NCI-H146 (cell line): ENCODE measurements around the gene SLC36A1.

Experiments
- DNase-seq: peaks from one replicate; lab custom pipeline; 2025; lab: John Stamatoyannopoulos, UW

Gene SLC36A1

DNA sequence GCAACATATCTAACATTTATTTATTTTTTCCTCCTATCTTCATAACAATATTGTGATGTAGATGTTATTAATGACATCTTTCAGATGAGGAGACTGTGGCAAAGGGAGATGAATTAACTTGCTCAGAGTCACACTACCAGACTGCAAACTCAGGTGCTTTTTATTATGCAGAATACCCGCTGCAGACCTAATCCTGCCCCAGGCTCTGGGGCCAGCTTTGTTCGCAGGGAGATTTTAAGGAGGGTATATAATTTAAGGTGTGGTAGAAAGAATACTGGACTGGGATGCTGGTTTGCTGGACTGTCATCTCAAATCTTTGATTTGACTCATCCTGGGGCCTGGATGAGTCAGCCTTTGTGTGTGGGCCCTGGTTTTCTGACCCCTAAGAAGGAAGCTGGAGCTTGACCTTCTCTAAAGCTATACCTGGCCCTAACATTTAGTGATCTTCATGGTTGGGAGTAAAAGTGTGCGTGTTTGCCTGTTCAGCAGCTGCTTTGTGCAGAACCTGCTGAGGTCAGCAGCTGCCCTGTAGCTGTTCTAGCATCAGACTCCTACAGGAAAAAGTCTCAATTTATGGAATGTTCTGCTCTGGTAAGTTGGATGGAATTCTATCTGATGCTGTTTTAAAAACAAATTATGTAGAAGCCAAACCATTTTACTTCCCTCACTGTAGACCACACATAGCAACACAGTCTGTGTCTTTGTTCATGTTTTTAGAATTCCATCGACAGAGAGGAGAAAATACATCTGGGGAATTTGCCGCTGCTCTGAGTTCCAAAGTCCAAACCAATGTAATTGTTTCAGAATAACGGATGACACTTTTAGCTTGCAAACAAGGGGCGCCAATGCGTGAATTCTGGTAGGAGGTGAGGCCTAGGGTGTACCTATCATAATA is 4.5 kb downstream of the SLC36A1 start:
- no peak for DNase-seq

DNA sequence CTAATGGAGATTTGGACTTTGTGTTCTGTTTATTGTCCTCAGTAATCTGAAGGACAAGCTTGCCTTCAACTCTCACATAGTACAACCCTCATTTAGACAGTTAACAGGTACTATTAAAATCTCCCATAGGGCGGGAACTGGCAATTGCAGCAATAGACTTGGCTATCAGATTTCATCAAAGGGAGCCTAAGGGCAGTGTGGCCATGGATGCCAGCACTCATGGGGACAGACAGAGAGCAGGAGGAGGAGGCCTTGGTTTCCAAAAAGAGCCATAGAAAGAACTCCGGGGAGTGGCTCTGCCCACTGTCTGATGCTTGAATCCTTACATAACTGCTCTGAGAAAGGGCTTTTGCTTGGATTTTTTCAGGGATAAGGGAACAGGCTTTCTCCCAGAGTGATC is 6.8 kb downstream of the SLC36A1 start:
- DNase-seq: peak; percentile 26

DNA sequence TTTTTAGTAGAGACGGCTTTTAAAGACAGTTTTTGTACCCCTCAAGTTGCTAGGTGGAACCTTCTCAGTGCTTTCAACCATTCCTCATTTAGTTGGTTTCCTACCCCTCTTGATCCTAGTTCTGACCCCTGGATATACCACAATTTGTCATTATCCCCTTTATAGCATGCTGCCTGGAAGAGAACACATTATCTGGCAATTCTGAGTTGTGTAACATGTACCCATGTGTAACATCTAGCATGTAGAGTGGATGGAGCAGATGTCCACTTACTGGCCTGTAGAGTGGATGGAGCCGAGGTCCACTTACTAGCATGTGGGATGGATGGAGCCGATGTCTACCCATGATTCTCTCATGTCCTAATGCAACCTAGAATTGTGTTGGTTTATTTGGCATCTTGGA is 7.5 kb downstream of the SLC36A1 start:
- no peak for DNase-seq

DNA sequence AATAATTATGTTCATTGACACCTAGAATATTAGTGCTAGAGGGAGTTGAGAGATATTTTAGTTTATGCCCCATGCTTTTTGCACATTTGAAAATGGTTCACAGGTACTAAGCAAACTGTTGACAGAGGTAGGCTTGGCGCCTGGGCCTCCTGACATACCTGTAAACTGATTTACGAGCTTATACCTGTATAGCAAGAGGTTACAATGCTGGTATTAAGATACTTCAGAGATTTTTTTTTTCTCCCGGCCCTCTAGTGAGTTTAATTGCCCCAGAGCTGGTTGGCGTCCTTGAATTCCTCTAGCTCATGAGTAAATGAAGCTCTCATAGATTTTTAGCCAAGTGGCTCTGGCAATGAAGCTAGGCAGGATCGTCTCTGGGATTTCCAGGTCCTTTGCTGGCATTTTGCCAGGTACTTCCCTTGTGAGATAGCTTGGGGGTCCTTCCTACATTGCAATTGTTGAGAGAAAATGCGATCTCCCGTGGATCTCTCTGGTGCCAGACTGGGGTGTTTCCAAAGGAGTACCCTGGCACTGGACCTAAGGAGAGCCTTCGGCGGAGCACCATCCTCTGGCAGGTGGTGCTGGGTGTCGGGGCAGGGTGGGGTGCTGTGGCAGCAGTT is 9.0 kb downstream of the SLC36A1 start:
- no peak for DNase-seq

- no peak for DNase-seq
These were observed 10.9 kb downstream of the SLC36A1 start for GRCh38 chr5:151458314-151458713.

- DNase-seq: no peak
These were observed 12.4 kb downstream of the SLC36A1 start for GRCh38 chr5:151459680-151460324.

DNA sequence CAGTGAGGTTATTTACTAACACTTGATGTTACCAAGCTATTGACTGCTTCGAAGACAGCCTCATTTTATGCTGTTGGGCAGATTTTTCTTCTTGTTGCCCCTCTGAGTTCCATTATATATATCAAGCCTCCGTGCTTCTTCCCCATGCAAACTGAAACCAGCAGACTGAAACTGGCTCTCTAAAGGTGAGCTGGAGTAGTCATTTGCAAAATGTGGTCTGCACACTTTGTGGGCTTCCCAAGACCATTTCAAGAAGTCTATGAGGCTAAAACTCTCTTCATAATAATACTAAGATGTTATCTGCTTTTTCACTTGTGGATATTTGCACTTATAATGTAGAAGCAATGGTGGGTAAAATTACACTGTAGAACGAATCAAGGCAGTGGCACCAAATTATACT is 13.9 kb downstream of the SLC36A1 start:
- no peak for DNase-seq

DNA sequence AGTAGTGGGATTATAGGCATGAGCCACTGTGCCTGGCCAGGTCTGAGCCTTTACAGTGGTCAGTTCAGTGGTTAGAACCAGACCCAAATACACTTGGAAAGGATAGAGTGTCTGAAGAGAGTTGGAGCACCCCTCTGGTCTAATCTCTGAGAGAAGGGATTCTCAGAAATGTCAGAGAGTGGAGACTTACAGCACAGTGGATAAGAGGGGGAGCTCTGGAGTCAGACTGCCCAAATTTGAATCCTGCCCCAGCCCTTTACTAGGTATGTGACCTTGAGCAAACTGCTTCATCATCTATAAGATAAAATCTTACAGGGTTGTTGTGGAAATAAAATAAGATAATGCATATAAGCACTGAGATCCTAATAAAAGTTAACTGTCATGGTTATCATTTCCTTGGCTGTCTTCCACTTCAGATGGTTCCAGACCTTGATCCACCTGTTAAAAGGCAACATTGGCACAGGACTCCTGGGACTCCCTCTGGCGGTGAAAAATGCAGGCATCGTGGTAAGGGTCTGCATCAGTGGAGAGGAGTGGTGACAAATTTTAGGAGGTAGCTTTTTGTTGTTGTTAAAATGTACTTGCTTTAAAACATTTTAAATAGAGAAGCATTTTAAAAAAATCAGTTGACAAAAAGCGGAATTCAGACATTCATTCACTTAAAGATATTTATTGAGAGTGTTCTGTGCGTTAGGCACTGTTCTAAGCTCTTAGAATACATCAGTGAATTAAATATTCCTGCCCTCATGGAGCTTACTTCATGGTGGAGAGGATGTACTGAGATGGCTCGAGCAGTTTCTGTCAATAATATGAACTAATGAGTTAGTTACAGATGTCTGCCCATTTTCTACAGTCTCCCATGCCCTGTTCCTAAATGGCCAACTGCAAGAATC is 16.0 kb downstream of the SLC36A1 start:
- DNase-seq: no peak

DNA sequence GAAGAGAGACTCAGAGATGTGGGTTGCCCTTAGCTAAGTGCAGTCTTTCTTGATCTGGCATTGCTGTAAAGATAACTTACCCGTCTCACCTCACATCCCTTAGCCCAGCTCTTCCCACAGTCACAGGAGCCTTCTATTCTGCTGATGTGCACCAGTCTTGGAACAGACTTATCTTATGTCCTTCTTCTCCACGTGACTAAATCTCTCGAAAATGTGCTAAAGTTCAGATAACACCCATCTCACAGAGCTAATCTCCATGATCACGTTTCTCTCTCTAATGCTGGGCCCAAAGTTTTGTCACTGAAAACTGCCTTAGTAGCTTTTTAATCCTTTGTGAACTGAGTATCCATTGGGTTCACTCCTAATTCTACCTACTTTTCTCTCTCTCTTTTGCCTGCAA is 16.7 kb downstream of the SLC36A1 start:
- DNase-seq: no peak

- DNase-seq: no peak
These were observed 18.1 kb downstream of the SLC36A1 start for GRCh38 chr5:151465476-151465875.

DNA sequence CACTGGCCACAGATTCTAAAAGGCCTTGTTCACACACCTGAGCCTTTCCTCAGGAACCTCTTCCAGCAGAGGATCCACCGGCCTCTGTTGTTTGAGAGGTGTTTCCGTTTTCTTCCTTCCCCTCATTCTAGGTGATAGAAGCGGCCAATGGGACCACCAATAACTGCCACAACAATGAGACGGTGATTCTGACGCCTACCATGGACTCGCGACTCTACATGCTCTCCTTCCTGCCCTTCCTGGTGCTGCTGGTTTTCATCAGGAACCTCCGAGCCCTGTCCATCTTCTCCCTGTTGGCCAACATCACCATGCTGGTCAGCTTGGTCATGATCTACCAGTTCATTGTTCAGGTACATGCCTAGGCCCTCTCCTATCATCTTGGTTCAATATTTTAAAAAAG is 20.2 kb downstream of the SLC36A1 start:
- no peak for DNase-seq

DNA sequence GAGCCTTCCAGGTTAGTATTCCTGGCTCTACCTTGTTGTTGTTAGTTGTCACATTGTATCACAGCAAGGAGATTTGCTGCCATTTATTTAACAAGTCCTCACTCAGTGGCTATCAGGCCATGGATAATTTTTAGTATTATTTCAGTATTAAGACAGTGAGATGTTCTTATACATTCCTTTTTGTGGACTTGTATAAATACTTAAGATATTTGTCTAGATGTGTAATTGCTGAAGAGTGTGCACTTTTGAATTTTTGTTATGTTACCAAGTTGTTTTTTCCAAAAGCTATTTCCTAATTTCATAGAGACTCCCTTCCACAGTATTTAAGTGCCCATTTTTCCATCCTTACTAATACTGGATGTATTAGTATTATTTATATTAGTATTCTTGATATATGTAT is 22.0 kb downstream of the SLC36A1 start:
- no peak for DNase-seq

DNA sequence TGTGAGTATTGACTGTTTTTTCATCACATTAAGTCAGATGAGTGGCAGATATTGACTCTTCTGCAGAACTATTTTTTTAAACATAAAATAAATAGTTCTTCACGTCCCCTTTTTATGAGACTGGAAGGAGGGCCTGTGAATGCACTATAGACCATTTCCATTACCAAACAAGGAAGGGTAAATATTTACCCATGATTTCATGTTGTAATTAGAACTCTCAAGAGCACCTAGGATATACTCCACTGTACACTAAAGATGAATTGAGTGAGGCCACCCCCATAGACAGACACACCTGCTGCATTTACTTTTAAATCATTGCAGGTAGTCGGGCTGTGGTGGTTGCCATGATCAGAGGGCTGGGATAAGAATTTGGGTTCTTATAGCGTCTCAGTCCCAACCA is 22.6 kb downstream of the SLC36A1 start:
- DNase-seq: peak; percentile 84

DNA sequence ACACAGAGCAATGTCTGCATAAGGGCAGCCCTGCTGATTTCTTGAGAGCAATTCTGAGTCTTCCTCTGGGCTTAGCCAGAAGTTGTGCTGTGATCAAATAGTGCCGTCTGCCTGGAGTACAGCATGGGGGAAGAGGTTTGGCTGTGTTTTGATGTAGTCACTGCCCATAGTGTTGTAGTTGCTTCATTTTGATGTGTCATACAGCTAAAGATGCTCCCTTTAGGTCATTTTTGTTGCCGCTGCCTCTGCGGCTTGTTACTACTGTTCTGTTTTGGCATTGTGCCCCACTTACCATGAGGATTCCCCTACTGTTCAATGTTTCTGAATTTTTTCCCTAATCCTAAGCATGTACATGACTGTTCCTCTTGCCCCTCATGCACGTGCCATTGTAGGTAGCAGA is 23.0 kb downstream of the SLC36A1 start:
- no peak for DNase-seq

GRCh38 chr5:151471276-151471675 is 23.9 kb downstream of the SLC36A1 start:
- peak; percentile 32 for DNase-seq

- DNase-seq: no peak
These were observed 27.4 kb downstream of the SLC36A1 start for GRCh38 chr5:151474799-151475198.

DNA sequence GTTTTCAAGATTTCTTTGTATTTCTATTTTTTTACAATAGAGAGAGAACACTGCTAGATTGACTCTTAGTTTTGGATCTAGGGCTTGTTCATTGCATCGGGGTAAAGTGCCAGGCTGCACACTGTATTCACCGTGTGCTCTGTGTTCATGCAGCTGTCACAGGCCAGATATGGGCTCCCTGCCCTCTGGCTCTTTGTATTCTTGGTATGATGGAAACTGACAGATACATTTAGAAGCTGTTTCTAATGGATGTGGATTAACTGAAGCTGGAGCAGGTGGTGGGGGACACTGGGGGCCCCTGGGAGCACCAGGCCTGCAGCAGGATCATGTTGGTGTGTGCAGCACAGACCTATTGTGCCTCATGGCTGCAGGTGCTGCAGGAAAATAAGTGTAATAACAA is 28.0 kb downstream of the SLC36A1 start:
- DNase-seq: no peak

GRCh38 chr5:151476016-151476415 is 28.6 kb downstream of the SLC36A1 start:
- no peak for DNase-seq

DNA sequence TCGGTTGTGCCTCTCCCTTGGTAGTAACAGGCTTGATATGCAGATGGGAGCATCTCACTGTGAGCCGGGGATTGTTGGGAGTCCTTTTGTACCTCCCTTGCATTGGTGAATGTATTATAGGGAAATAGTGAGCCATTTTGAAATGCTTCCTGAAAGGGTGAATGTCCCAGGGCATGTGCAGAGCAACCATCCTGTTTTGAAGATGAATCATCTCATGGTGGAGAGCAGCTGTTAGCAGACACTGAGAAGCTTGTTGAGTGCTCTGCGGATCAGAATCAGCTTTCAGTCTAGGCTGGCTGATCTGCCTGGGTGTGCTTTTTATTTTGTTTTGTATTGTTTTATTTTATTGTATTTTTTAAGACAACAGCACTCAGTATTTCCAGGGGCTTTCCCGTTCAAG is 29.7 kb downstream of the SLC36A1 start:
- DNase-seq: no peak

DNA sequence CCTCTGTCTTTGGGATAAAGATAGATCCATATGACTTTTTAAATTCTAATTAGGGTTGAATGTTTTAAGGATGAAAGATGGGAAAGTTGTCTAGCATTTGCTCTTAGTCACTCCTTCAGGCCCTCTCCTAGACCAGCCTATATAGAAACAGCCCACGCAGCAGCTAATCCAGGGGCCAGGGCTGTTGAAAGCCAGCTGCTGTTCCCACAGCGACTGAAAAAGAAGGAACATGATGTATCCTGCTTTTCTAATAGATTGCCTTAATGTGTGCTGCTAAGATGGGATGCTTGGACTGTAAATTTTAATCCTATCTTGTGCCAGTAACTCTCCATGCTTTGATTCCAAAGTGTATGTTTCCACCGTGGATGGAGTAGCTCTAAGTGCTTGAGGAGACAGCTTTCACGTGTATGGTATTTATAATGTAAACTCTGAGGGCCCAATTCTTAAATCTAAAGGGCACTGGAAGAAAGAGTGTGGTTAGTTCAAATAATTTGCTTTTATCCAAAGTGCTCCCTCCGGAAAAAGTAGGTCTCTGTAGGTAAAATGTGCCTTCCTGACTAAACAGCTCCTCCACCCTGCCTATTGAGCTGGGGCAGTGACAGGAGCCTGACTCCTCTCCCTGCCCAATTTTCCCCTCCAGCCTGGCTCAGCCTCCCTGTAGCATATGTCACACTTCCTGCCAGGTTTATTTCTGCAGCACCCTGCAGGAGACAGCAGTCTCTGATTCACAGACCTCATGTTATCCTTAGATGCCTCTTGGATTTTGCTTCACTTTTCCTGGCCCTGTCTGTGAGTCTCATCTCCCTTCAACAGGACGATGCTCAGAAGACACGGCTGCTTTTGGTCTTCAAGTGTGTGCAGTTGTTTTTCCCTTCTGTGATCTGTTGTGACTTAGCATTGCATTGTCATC is 33.2 kb downstream of the SLC36A1 start:
- DNase-seq: no peak

DNA sequence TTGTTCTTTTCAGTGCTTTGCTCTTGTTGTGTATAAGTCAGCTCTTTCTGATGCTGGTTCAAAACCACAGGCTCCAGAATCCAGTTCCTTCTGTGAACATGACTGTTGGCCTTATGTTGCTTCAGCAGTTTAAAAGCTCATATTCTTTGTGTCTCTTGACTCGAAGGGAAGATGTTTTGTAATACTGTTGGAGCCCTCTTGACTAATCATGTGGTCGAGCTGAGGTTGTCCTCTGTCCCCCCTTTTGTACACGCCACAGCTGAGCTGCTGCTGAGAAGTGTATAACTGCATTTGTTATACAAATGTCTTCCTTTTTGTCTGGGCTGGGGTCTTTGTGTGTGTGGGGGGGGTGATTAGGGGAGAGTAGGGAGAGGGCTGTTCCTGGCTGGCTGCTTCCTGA is 35.8 kb downstream of the SLC36A1 start:
- no peak for DNase-seq
